Uterus (tissue), 4 donors: Measurements from ENCODE around the gene KRT39. TPM values are rescaled to one million over a fixed set of nuclear protein-coding genes. Genes with fewer than 3 reads are reported as not detected.

Experiments
- DNase-seq, 2 donors: peaks; one replicate each; pipeline ENCODE4 v3.0.0-alpha.2; 2019 to 2020
- H3K27ac ChIP-seq, 2 donors: fragments of 200-600 bp; sonication (generic); 1 replicate in 1 of 2; 2 replicates in 1 of 2; pipeline ENCODE4 v1.5.1; 2016 to 2018
- H3K27me3 ChIP-seq, 2 donors: fragments of 200-600 bp; sonication (generic); one replicate each; pipeline ENCODE4 v1.5.1; 2018 to 2019; ENCODE audit warnings: control low read depth in 1 of 2
- H3K36me3 ChIP-seq, 2 donors: fragments of 200-600 bp; sonication (generic); one replicate each; pipeline ENCODE4 v1.5.1; 2019; ENCODE audit warnings: control low read depth in 1 of 2
- H3K4me1 ChIP-seq, 2 donors: fragments of 200-600 bp; sonication (generic); one replicate each; pipeline ENCODE4 v1.5.1; 2018 to 2019; ENCODE audit warnings: control low read depth in 1 of 2
- H3K4me3 ChIP-seq, 2 donors: fragments of 200-600 bp; sonication (generic); 1 replicate in 1 of 2; 2 replicates in 1 of 2; pipeline ENCODE4 v1.5.1; 2018 to 2019; ENCODE audit warnings: mild to moderate bottlenecking in 1 of 2
- H3K9me3 ChIP-seq, 2 donors: fragments of 200-600 bp; sonication (generic); one replicate each; pipeline ENCODE4 v1.5.1; 2019; ENCODE audit warnings: control low read depth in 1 of 2
- POLR2A ChIP-seq, 2 donors: fragments of 450-650 bp; IDR thresholded peaks; one replicate each; pipeline ENCODE4 v1.6.1; 2016; ENCODE audit warnings: antibody characterized with exemption in 2 of 2, mild to moderate bottlenecking in 1 of 2, moderate library complexity in 1 of 2
- intact Hi-C: fragments of 100-400 bp; cut with DNase I; formaldehyde crosslinking; loops from one replicate; pipeline ENCODE4 v1.15.1; 2023; ENCODE audit warnings: low total_unique reads
- total RNA-seq, 4 donors: library from RNA; depleted of rRNA in 3 of 4; stranded (reverse); fragments of >200 nt in 3 of 4; gene quantifications; one replicate each; pipeline versions ENCODE4 v1.1.0 to v1.2.4, GENCODE V29; 2014 to 2023
- TF ChIP-seq, protein P1 (sequence below), 4 experiments: fragments of 200-600 bp in 2 of 4; fragments of 450-650 bp in 2 of 4; sonication (generic) in 2 of 4; IDR thresholded peaks; one replicate each; pipeline ENCODE4 v1.5.1; 2016 to 2019; ENCODE audit warnings: antibody characterized with exemption in 4 of 4, mild to moderate bottlenecking in 2 of 4, moderate library complexity in 1 of 4
- donor health status: DM: yes; HTN: yes; CAD: no.

Gene KRT39
- total RNA-seq, 4 donors from 2014 or later: not detected

DNA sequence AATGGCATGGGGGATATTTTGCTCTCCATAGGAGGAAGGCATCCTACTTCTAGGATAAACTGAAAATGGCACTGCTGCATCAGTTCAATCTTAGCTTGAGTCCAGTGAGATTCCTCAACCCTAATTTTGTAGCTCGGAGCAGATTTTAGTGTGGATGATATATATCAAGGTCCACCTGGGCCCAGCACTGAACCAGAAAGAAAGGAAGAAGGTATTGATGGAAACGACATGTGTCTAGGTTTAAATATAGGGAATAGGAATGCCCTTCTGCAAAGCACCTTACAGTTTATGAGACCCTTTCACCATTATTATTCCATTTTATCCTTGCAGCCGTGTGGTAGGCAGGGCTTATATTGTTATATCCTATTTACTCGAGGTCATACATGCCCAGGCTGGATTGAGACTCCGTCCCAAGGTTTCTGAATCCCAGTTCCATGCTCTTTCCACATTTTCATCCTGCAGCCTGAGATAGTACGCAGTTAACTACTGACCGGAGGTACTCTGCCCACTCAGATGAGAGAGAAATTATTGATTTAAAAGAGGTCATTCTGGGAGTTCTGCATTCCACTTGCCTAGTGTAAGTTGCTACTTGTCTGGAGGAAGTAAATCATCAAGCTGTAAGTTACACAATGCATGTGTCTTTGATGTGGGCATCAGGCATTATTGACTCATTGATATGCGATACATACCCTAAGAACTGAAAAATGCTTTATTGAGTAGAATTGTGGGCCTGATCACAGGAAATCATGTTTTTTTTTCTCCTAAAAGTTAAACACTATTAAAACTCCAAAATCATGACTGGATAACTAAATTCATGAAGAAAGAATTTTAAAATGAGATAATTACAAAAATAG lies 10.1 kb downstream of the KRT39 start:
- no peaks in the 10 kb centered on the region for H3K36me3 ChIP-seq
- TF ChIP-seq, protein P1, sequence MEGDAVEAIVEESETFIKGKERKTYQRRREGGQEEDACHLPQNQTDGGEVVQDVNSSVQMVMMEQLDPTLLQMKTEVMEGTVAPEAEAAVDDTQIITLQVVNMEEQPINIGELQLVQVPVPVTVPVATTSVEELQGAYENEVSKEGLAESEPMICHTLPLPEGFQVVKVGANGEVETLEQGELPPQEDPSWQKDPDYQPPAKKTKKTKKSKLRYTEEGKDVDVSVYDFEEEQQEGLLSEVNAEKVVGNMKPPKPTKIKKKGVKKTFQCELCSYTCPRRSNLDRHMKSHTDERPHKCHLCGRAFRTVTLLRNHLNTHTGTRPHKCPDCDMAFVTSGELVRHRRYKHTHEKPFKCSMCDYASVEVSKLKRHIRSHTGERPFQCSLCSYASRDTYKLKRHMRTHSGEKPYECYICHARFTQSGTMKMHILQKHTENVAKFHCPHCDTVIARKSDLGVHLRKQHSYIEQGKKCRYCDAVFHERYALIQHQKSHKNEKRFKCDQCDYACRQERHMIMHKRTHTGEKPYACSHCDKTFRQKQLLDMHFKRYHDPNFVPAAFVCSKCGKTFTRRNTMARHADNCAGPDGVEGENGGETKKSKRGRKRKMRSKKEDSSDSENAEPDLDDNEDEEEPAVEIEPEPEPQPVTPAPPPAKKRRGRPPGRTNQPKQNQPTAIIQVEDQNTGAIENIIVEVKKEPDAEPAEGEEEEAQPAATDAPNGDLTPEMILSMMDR (IDR thresholded peaks at IDR 0.05): no peak
- no peak for TF ChIP-seq POLR2A (IDR thresholded peaks at IDR 0.05)
- no peaks in the 10 kb centered on the region for H3K4me1 ChIP-seq
- no peak overlapping the region for H3K27ac ChIP-seq
- no peak overlapping the region for H3K4me3 ChIP-seq
- no peaks in the 10 kb centered on the region for H3K9me3 ChIP-seq
- H3K27me3 ChIP-seq: no peaks in the 10 kb centered on the region
- no peak for DNase-seq
- intact Hi-C loops: no loop called here

DNA sequence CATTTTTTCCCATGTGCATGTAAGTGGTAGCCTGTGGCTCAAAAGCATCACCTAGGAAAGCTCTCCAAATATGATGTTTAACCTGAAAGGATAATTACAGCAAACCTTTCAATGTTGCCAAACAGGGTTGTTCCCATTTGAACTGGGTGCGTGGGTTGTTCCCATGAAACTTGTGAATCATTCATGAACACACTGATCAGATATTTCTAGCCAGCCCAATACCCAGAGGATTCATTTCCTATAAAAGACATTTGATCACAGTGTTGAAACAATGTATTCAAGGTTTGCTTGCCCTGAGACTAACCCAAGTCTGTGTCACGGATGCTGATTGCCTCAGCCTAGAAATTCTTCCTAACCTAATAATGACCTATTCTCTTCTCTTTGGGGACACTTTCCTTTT lies 12.9 kb downstream of the KRT39 start:
- no peak for DNase-seq
- Histone ChIP-seq H3K36me3 (no peaks in the 10 kb centered on the region), H3K27ac (no peak overlapping the region), H3K4me3 (no peak overlapping the region), H3K27me3 (no peaks in the 10 kb centered on the region), H3K4me1 (no peaks in the 10 kb centered on the region), H3K9me3 (no peaks in the 10 kb centered on the region)
- TF ChIP-seq, protein P1 (IDR thresholded peaks at IDR 0.05): no peak
- TF ChIP-seq POLR2A (IDR thresholded peaks at IDR 0.05): no peak
- intact Hi-C loops: no loop called here

DNA sequence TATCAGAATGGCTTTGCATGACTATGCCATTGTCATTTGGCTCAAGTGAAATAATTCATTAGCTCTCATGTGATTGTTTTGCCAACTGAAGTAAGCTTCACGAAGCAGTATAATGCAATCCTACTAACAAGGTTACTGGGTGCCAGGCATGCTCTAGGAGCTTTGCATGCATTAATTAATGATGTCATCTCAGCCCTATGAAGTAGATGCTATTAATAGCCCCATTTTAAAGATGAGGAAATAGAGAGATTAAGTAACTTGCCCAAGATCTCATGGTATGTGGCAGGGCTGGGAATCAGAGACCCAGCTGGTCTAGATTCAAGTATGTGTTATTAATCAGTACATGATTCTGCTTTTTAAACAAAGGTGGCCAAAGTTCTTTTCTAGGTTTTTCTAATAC lies 14.1 kb downstream of the KRT39 start:
- no peak for DNase-seq
- H3K27ac ChIP-seq: no peak overlapping the region

DNA sequence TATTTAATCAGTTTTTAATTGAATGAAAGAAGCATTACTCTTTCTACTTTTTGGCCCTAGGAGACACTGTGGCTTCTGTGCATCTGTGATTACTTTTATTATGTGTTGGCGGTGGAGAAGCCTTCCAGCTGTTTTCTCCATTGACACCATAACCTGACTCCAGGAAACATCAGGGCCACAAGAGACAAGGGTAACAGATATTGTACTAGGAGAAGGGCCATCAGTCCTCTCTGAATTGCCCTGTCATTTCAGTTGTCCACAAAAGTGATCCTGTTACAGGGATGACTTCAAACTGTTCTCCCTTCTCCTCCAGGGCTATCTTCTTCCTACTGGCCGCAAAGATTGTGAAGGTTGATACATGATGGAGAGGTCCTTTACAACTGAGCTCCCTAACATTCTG lies 14.6 kb downstream of the KRT39 start:
- TF ChIP-seq POLR2A (IDR thresholded peaks at IDR 0.05): no peak
- TF ChIP-seq, protein P1 (IDR thresholded peaks at IDR 0.05): no peak
- Histone ChIP-seq H3K36me3 (no peaks in the 10 kb centered on the region), H3K27ac (no peak overlapping the region), H3K27me3 (peaks cover 0 to 3% of the 10 kb centered on the region in 2 donors), H3K9me3 (no peaks in the 10 kb centered on the region), H3K4me1 (no peaks in the 10 kb centered on the region), H3K4me3 (no peak overlapping the region)
- no peak for DNase-seq
- intact Hi-C loops: no loop called here

More for the DNA sequence above, 14.1 kb downstream of the KRT39 start:
- intact Hi-C loops: no loop called here
- no peaks in the 10 kb centered on the region for H3K36me3 ChIP-seq
- TF ChIP-seq, protein P1 (IDR thresholded peaks at IDR 0.05): no peak
- TF ChIP-seq POLR2A (IDR thresholded peaks at IDR 0.05): no peak
- H3K4me1 ChIP-seq: no peaks in the 10 kb centered on the region
- H3K27me3 ChIP-seq: peaks cover 0 to 3% of the 10 kb centered on the region in 2 donors
- H3K4me3 ChIP-seq: no peak overlapping the region
- H3K9me3 ChIP-seq: no peaks in the 10 kb centered on the region

DNA sequence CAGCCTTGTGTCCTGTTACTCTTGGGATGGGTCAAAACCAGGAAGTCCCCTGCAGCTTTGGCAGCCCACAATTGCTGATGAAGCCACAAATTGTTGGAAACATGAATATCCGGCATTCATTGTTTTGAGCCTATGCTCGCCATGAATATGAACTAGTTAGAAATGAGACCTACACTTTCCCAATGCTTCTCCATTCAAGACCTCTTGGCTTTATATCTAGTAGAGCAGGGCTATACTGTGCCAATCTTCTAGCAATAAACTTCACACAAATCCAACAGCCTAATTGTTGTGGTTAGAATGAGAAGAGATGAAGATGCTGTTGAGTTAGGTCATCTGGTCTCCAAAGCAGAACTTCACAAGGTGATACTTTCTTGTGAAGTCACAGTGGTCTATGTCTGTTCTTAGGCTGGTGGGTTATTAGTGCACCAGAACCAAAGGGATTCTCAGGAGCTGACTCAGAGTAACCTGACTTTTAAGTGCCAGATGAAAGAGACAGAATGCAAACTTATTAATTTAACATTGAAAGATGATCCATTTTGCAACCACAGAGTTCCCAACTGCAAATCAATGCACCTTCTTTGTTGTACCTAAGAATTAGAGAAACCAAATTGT lies 15.6 kb downstream of the KRT39 start:
- H3K36me3 ChIP-seq: no peaks in the 10 kb centered on the region
- no peak for DNase-seq
- TF ChIP-seq, protein P1 (IDR thresholded peaks at IDR 0.05): no peak
- no peak for TF ChIP-seq POLR2A (IDR thresholded peaks at IDR 0.05)
- intact Hi-C loops: no loop called here
- H3K27me3 ChIP-seq: peaks cover 0 to 3% of the 10 kb centered on the region in 2 donors
- H3K4me1 ChIP-seq: no peaks in the 10 kb centered on the region
- H3K4me3 ChIP-seq: no peak overlapping the region
- H3K9me3 ChIP-seq: no peaks in the 10 kb centered on the region
- no peak overlapping the region for H3K27ac ChIP-seq
